CD4-positive, alpha-beta memory T cell (primary cell): Measurements from ENCODE around the gene ANKRD33. TPM values are rescaled to one million over a fixed set of nuclear protein-coding genes. Genes with fewer than 3 reads are reported as not detected.

Experiments used
- CTCF ChIA-PET: fragments of 350-600 bp; sonication (Branson Sonifier 250); formaldehyde crosslinking; loops from one replicate; lab custom pipeline; 2021; ENCODE audit warnings: inconsistent platforms; ENCODE audit not compliant: partially characterized antibody; lab: Charles Lee
- POLR2A ChIA-PET: fragments of 350-600 bp; sonication (Branson Sonifier 250); formaldehyde crosslinking; loops from one replicate; lab custom pipeline; 2021; ENCODE audit not compliant: partially characterized antibody; lab: Charles Lee
- DNase-seq, 5 donors: peaks; one replicate each; pipeline versions ENCODE4 v3.0.0 to v3.0.0-alpha.2; 2020 to 2022; ENCODE audit warnings: mixed read lengths in 1 of 5
- H3K27ac ChIP-seq: one replicate; pipeline ENCODE4 v1.7.0; 2013; ENCODE audit warnings: low read depth, low read length
- H3K27me3 ChIP-seq: 2 replicates; pipeline ENCODE4 v1.7.0; 2013; ENCODE audit warnings: mild to moderate bottlenecking, low read length, moderate library complexity; ENCODE audit not compliant: insufficient read depth
- H3K36me3 ChIP-seq: 2 replicates; pipeline ENCODE4 v1.7.0; 2013; ENCODE audit warnings: mild to moderate bottlenecking, low read length, moderate library complexity; ENCODE audit not compliant: insufficient read depth
- H3K4me1 ChIP-seq: 2 replicates; pipeline ENCODE4 v1.7.0; 2013; ENCODE audit warnings: mild to moderate bottlenecking, low read length, moderate library complexity; ENCODE audit not compliant: insufficient read depth
- H3K4me3 ChIP-seq, 2 donors: one replicate each; pipeline ENCODE4 v1.7.0; 2013; ENCODE audit warnings: low read length in 2 of 2, mild to moderate bottlenecking in 1 of 2
- H3K9me3 ChIP-seq, 2 donors: one replicate each; pipeline ENCODE4 v1.7.0; 2013; ENCODE audit warnings: low read length in 2 of 2, control low read depth in 1 of 2; ENCODE audit not compliant: control insufficient read depth in 1 of 2
- H3K27ac Mint-ChIP-seq, 7 donors: one replicate each; pipeline ENCODE4 v1.8.0; 2020 to 2021; ENCODE audit warnings: mixed read lengths in 7 of 7, mild to moderate bottlenecking in 6 of 7, inconsistent platforms in 3 of 7, moderate library complexity in 3 of 7
- H3K27me3 Mint-ChIP-seq, 2 donors: one replicate each; pipeline ENCODE4 v1.8.0; 2020 to 2021; ENCODE audit warnings: mixed read lengths in 2 of 2
- H3K36me3 Mint-ChIP-seq, 2 donors: one replicate each; pipeline ENCODE4 v1.8.0; 2020 to 2021; ENCODE audit warnings: mixed read lengths in 2 of 2, inconsistent platforms in 1 of 2, mild to moderate bottlenecking in 1 of 2
- H3K4me1 Mint-ChIP-seq, 4 donors: one replicate each; pipeline ENCODE4 v1.8.0; 2020 to 2021; ENCODE audit warnings: mixed read lengths in 4 of 4, mild to moderate bottlenecking in 1 of 4
- H3K4me3 Mint-ChIP-seq, 8 donors: one replicate each; pipeline ENCODE4 v1.8.0; 2020 to 2021; ENCODE audit warnings: mixed read lengths in 8 of 8, mild to moderate bottlenecking in 7 of 8, moderate library complexity in 6 of 8, inconsistent platforms in 3 of 8
- H3K9me3 Mint-ChIP-seq, 8 donors: one replicate each; pipeline ENCODE4 v1.8.0; 2020 to 2021; ENCODE audit warnings: mixed read lengths in 8 of 8, mild to moderate bottlenecking in 5 of 8, inconsistent platforms in 3 of 8, moderate library complexity in 1 of 8
- intact Hi-C: fragments of 100-400 bp; cut with micrococcal nuclease; formaldehyde crosslinking; loops from one replicate; pipeline ENCODE4 v1.15.1; 2023
- polyA plus RNA-seq, 2 donors: library from polyadenylated mRNA; unstranded; fragments of 300-500 nt; fragmentation: Illumina TruSeq; gene quantifications; one replicate each; pipeline ENCODE4 v1.2.3, GENCODE V29; 2021
- total RNA-seq, 2 experiments: library from RNA; stranded (reverse); gene quantifications; one replicate each; pipeline ENCODE4 v1.2.3, GENCODE V29; 2021

The ANKRD33 gene
- total and polyA plus RNA-seq, 4 experiments from 2014 or later, result not detected

DNA sequence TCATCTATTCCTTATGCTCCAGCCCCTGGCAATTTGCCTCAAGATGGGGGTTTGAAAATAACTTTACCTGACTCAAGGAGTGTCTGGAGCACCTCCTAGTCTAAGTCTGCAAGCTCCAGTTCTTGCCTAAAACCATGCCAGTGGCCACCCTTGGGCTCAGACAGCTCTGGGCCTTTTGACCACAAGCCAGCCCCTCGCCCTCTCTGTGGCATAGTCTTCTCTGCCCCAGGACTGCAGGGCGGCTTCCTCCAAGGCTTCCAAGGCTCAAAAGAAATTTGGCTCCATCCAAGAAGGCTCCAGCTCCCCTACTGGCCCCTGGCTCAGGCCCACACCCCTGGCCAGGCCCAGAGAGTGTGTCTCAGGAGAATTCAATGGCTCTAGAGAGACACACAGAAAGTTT lies 34.2 kb downstream of the ANKRD33 start:
- DNase-seq, result no peak
- H3K9me3 ChIP-seq, result no peaks in the 10 kb centered on the region
- H3K36me3 Mint-ChIP-seq, result no peaks in the 10 kb centered on the region
- H3K4me1 ChIP-seq, result peaks cover 9% of the 10 kb centered on the region
- no peaks in the 10 kb centered on the region for H3K9me3 Mint-ChIP-seq
- no peak overlapping the region for H3K27ac ChIP-seq
- H3K36me3 ChIP-seq, result no peaks in the 10 kb centered on the region
- H3K27me3 Mint-ChIP-seq, result no peaks in the 10 kb centered on the region
- H3K4me1 Mint-ChIP-seq, result peaks cover 3 to 14% (median 5%) of the 10 kb centered on the region in 4 donors
- H3K27me3 ChIP-seq, result no peaks in the 10 kb centered on the region
- intact Hi-C loops, result no loop called here
- H3K4me3 Mint-ChIP-seq, result no peak overlapping the region
- no peak overlapping the region for H3K4me3 ChIP-seq
- CTCF ChIA-PET, result interaction anchor here (1.0 to 4.1 kb wide), 13 partner anchors 10 to 160 kb away, joined by 3 to 23 read pairs (median 7); partner anchors contain the start of gene ACVR1B
- peak overlapping the region in 1 of 7 donors; percentile 86 for H3K27ac Mint-ChIP-seq
- POLR2A ChIA-PET, result no interaction called here

GRCh38 chr12:51922762-51923505 lies 35.0 kb downstream of the ANKRD33 start:
- intact Hi-C loops, result no loop called here
- peak overlapping the region in 1 of 8 donors; percentile 20 for H3K4me3 Mint-ChIP-seq
- CTCF ChIA-PET, result interaction anchor here (0.5 to 4.1 kb wide), 18 partner anchors 8 to 115 kb away, joined by 3 to 23 read pairs (median 4); partner anchors contain the start of gene ACVR1B
- H3K9me3 Mint-ChIP-seq, result no peaks in the 10 kb centered on the region
- Histone ChIP-seq H3K4me3 (no peak overlapping the region), H3K27me3 (no peaks in the 10 kb centered on the region), H3K36me3 (no peaks in the 10 kb centered on the region), H3K4me1 (peaks cover 9% of the 10 kb centered on the region), H3K9me3 (no peaks in the 10 kb centered on the region), H3K27ac (no peak overlapping the region)
- POLR2A ChIA-PET, result interaction anchor here (1.5 kb wide), 1 partner anchor 48 kb away, joined by 3 read pairs; no protein-coding TSS in a partner anchor
- no peaks in the 10 kb centered on the region for H3K36me3 Mint-ChIP-seq
- no peak overlapping the region for H3K27ac Mint-ChIP-seq
- DNase-seq, result no peak
- peaks cover 3 to 14% (median 5%) of the 10 kb centered on the region in 4 donors for H3K4me1 Mint-ChIP-seq
- no peaks in the 10 kb centered on the region for H3K27me3 Mint-ChIP-seq

- intact Hi-C loops, result no loop called here
- Histone ChIP-seq H3K9me3 (no peaks in the 10 kb centered on the region), H3K36me3 (no peaks in the 10 kb centered on the region), H3K4me1 (peaks cover 9% of the 10 kb centered on the region), H3K4me3 (no peak overlapping the region), H3K27me3 (no peaks in the 10 kb centered on the region), H3K27ac (no peak overlapping the region)
- Mint-ChIP-seq H3K27me3 (no peaks in the 10 kb centered on the region), H3K9me3 (no peaks in the 10 kb centered on the region), H3K36me3 (no peaks in the 10 kb centered on the region), H3K4me1 (peaks cover 3 to 14% (median 5%) of the 10 kb centered on the region in 4 donors), H3K27ac (no peak overlapping the region), H3K4me3 (peak overlapping the region in 6 of 8 donors; percentile 24 to 74 (median 54))
- ChIA-PET POLR2A (interaction anchor here (1.3 to 1.5 kb wide), 2 partner anchors 47 to 57 kb away, joined by 3 to 4 read pairs; no protein-coding TSS in a partner anchor), CTCF (interaction anchor here (0.7 to 4.1 kb wide), 16 partner anchors 8 to 101 kb away, joined by 3 to 23 read pairs (median 6); partner anchors contain the start of gene ACVR1B)
- peak in 4 of 5 donors; percentile 33 to 48 (median 42) for DNase-seq
Observed at GRCh38 chr12:51923506-51924365, 35.8 kb downstream of the ANKRD33 start.

GRCh38 chr12:51924551-51925319 lies 36.8 kb downstream of the ANKRD33 start:
- Histone ChIP-seq H3K36me3 (no peaks in the 10 kb centered on the region), H3K4me1 (peaks cover 9% of the 10 kb centered on the region), H3K27ac (no peak overlapping the region), H3K4me3 (no peak overlapping the region), H3K9me3 (no peaks in the 10 kb centered on the region), H3K27me3 (no peaks in the 10 kb centered on the region)
- H3K9me3 Mint-ChIP-seq, result no peaks in the 10 kb centered on the region
- H3K27ac Mint-ChIP-seq, result peak overlapping the region in 1 of 7 donors; percentile 25
- peaks cover 3 to 14% (median 5%) of the 10 kb centered on the region in 4 donors for H3K4me1 Mint-ChIP-seq
- intact Hi-C loops, result no loop called here
- no peaks in the 10 kb centered on the region for H3K36me3 Mint-ChIP-seq
- CTCF ChIA-PET, result interaction anchor here (1.1 to 4.1 kb wide), 4 partner anchors 8 to 56 kb away, joined by 3 to 23 read pairs (median 13); no protein-coding TSS in a partner anchor
- no peak for DNase-seq
- POLR2A ChIA-PET, result interaction anchor here (1.3 to 1.5 kb wide), 2 partner anchors 46 to 56 kb away, joined by 3 to 4 read pairs; no protein-coding TSS in a partner anchor
- H3K4me3 Mint-ChIP-seq, result no peak overlapping the region
- no peaks in the 10 kb centered on the region for H3K27me3 Mint-ChIP-seq

GRCh38 chr12:51925346-51926063 lies 37.6 kb downstream of the ANKRD33 start:
- H3K4me1 Mint-ChIP-seq, result peaks cover 3 to 14% (median 5%) of the 10 kb centered on the region in 4 donors

More at GRCh38 chr12:51925346-51926063, 37.6 kb downstream of the ANKRD33 start:
- H3K4me3 ChIP-seq, result no peak overlapping the region
- intact Hi-C loops, result loop anchor here (1.0 kb wide), 1 partner anchor 55 kb away; no protein-coding TSS in a partner anchor
- no peaks in the 10 kb centered on the region for H3K9me3 ChIP-seq
- H3K4me1 ChIP-seq, result peaks cover 9% of the 10 kb centered on the region
- H3K36me3 ChIP-seq, result no peaks in the 10 kb centered on the region
- H3K27me3 ChIP-seq, result no peaks in the 10 kb centered on the region
- ChIA-PET CTCF (interaction anchor here (1.1 to 3.4 kb wide), 3 partner anchors 9 to 55 kb away, joined by 3 to 15 read pairs (median 8); no protein-coding TSS in a partner anchor), POLR2A (no interaction called here)
- no peak for DNase-seq
- no peaks in the 10 kb centered on the region for H3K36me3 Mint-ChIP-seq
- no peak overlapping the region for H3K27ac ChIP-seq
- H3K4me3 Mint-ChIP-seq, result no peak overlapping the region
- no peaks in the 10 kb centered on the region for H3K27me3 Mint-ChIP-seq
- peak overlapping the region in 2 of 7 donors; percentile 14 to 25 for H3K27ac Mint-ChIP-seq
- H3K9me3 Mint-ChIP-seq, result no peaks in the 10 kb centered on the region
